T-helper 17 cell (primary cell): ENCODE measurements around the gene CLDN20. TPM values are rescaled to one million over a fixed set of nuclear protein-coding genes. Genes with fewer than 3 reads are reported as not detected.

Experiments
- ATAC-seq: fragments of 150-1000 bp; cut with Tn5 transposase; 2 replicates; pipeline ENCODE4 v1.10.0; 2021; ENCODE audit warnings: mild to moderate bottlenecking, moderate library complexity
- DNase-seq, 3 donors: peaks; one replicate each; pipeline versions ENCODE4 v3.0.0 to v3.0.0-alpha.2; 2020 to 2021
- H3K9me3 ChIP-seq: one replicate; pipeline ENCODE4 v1.7.0; 2013; ENCODE audit warnings: low read length, mild to moderate bottlenecking; ENCODE audit not compliant: control insufficient read depth, poor library complexity, severe bottlenecking
- H3K27ac Mint-ChIP-seq: one replicate; pipeline ENCODE4 v1.8.0; 2022; ENCODE audit warnings: mild to moderate bottlenecking, moderate library complexity, mixed read lengths
- H3K27me3 Mint-ChIP-seq: one replicate; pipeline ENCODE4 v1.8.0; 2022; ENCODE audit warnings: mixed read lengths
- H3K36me3 Mint-ChIP-seq: one replicate; pipeline ENCODE4 v1.8.0; 2022; ENCODE audit warnings: low read depth, mixed read lengths
- H3K4me1 Mint-ChIP-seq: one replicate; pipeline ENCODE4 v1.8.0; 2022; ENCODE audit warnings: mild to moderate bottlenecking, mixed read lengths
- H3K4me3 Mint-ChIP-seq: one replicate; pipeline ENCODE4 v1.8.0; 2022; ENCODE audit warnings: mild to moderate bottlenecking, moderate library complexity, mixed read lengths
- total RNA-seq, 4 donors: library from RNA in 2 of 4; stranded (reverse) in 2 of 4; gene quantifications; one replicate each; pipeline ENCODE4 v1.2.3 and lab custom pipeline; 2022 to 2026

CLDN20 gene
- total RNA-seq, 2 donors from 2014 or later: not detected

DNA sequence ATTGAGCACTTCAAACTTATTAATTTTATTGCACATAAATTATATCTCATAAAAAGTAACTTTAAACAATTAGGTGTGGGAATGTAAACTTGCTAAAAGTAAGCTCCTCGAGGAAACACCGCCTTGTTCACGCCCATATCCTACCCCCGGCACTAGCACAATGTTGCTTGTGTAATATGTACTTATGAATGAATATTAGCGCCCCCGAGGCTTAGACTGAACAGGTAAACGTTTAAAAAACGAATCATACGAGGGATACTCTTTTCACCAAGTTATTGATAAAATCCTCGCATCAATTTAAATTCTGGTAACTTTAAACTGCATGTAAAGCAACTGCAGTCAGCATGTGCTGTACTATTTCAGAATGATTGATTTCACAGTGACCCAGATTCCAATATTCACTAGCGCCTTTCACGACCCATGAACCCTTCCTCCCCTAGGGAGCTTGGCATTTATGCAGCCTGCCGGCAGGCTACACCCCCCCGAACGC, 49.8 kb downstream of the CLDN20 start:
- Mint-ChIP-seq H3K4me3 (peak overlapping the region; percentile 97), H3K27ac (peak overlapping the region; percentile 97), H3K27me3 (no peaks in the 10 kb centered on the region), H3K36me3 (peaks cover 6% of the 10 kb centered on the region), H3K4me1 (peaks cover 28% of the 10 kb centered on the region)
- H3K9me3 ChIP-seq: no peaks in the 10 kb centered on the region
- DNase-seq: no peak
- ATAC-seq: peak; percentile 31

DNA sequence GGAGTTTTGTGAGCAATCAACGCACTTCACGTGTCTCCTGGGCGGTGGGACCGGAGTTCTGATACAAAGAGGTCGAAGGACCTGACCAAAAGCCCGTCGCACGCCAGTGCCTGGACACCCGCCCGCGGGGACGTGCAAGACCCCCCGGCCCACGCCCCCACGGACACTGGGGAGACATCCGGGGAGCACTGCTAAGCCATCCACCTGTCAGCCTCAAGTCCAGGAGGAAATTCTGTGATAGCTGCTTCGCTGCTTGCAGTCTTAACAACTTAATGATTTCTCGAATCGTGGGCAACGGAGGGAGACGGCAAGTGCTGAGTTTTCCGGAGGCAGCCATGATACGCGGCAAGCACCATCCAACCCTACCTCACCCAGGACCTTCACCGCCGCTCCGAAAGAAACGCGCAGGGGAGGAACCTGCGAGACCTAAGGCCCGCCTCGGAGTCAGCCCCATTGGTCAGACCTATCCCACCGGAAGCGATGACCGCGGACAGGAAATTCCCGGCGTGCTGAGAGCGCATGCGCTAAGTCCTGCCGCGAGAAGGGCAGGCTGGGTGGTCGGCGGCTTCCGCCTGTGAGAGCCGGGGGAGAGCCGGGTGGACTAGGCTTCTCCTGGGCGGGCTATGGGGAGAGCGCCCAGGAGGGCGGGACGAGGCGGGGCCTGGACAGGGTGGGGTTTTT, 50.4 kb downstream of the CLDN20 start, which contains the start of gene TFB1M:
TFB1M (minus strand) TSS at position 393 of the 681 bp plus-strand sequence; CDS start at position 337, 56 bp downstream.
- ATAC-seq: peak; percentile 93
- Mint-ChIP-seq H3K4me1 (peaks cover 25% of the 10 kb centered on the region), H3K27ac (peak within 1 kb of the TSS; percentile 97), H3K36me3 (peaks cover 4% of the 10 kb centered on the region), H3K4me3 (peak within 1 kb of the TSS; percentile 97), H3K27me3 (no peaks in the 10 kb centered on the region)
- no peaks in the 10 kb centered on the region for H3K9me3 ChIP-seq
- DNase-seq: peak; percentile 91 to 95 (median 93)

DNA sequence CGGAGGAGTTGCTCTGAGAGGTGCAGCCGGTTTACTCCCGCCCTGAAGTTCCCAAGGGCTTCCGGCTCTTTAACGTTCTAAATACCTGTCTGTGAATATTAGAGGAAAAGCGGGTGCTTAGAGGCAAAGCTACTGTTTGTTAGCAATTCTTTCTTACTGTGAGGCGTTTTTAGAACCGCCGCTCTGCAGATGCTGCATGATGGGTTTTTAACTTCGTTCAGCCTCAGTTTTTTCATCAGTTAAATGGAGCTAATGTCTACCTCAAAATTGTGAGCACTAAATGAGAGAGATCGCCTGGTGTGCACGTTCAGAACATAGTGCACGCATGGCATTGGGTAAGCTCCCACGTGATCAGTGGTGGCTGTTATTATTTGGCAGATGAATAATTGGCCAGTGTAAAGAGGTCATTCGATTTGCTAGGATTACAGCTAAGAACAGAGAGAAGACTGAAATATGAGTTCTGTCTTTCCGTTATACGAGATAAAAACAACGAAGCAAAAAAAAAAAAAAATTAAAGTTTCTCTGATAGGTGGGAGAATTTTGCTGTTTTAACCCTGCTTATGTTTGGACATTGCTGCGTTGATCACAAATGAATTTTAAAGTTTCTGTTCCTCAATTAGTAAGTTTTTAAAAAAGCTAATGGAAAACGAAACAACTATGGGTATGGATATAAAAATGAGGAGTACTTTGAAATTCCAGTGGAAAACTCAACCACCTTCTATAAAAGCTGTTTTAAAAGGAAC, 51.1 kb downstream of the CLDN20 start:
- H3K36me3 Mint-ChIP-seq: peaks cover 4% of the 10 kb centered on the region
- H3K9me3 ChIP-seq: no peaks in the 10 kb centered on the region
- no peaks in the 10 kb centered on the region for H3K27me3 Mint-ChIP-seq
- ATAC-seq (peak; percentile 49), DNase-seq (peak in 1 of 3 donors; percentile 18)
- H3K27ac Mint-ChIP-seq: peak overlapping the region; percentile 97
- H3K4me3 Mint-ChIP-seq: peak overlapping the region; percentile 97
- peaks cover 28% of the 10 kb centered on the region for H3K4me1 Mint-ChIP-seq

GRCh38 chr6:155315516-155315871, 51.7 kb downstream of the CLDN20 start:
- peaks cover 27% of the 10 kb centered on the region for H3K4me1 Mint-ChIP-seq
- no peaks in the 10 kb centered on the region for H3K9me3 ChIP-seq
- ATAC-seq (no peak), DNase-seq (no peak)
- no peaks in the 10 kb centered on the region for H3K27me3 Mint-ChIP-seq
- peaks cover 2% of the 10 kb centered on the region for H3K36me3 Mint-ChIP-seq
- peak overlapping the region; percentile 97 for H3K4me3 Mint-ChIP-seq
- H3K27ac Mint-ChIP-seq: peak overlapping the region; percentile 97

DNA sequence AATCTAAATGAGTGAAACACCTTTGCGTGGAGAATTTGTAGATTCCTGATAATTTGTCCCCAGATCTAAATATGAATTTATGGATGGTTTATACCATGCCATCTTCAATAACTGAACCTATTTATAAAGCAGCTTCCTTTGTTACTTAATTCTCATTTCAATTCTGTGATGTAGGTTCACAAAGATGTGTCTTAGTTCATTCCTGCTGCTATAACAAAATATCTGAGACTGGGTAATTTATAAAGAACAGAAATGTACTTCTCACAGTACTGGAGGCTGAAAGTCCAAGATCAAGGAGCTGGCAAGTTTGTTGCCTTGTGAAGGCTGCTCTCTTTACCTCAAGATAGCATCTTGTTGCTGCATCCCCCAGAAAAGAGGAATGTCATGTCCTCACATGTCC, 52.6 kb downstream of the CLDN20 start:
- peaks cover 26% of the 10 kb centered on the region for H3K4me1 Mint-ChIP-seq
- peaks cover 2% of the 10 kb centered on the region for H3K36me3 Mint-ChIP-seq
- no peaks in the 10 kb centered on the region for H3K9me3 ChIP-seq
- no peak overlapping the region for H3K4me3 Mint-ChIP-seq
- ATAC-seq (no peak), DNase-seq (no peak)
- H3K27ac Mint-ChIP-seq: no peak overlapping the region
- no peaks in the 10 kb centered on the region for H3K27me3 Mint-ChIP-seq

DNA sequence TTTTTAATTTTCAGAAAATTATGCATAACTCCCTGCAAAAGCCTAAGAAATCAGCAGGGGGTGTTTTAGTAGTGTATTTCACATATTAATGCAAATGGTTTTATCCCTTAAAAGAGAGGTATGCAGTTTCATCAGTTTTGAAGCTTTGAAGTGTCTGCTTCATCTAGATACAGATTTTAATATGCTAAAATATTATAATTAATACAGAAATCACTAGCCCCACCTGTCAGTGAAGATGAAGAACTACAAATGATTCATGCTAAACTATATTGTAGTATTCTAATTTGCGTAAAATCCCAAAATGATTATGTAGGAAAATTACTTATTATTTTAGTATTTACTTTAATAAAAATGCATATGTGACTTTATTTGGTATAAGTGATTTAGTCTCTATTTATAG, 53.4 kb downstream of the CLDN20 start:
- no peaks in the 10 kb centered on the region for H3K9me3 ChIP-seq
- H3K27me3 Mint-ChIP-seq: no peaks in the 10 kb centered on the region
- H3K4me1 Mint-ChIP-seq: peaks cover 22% of the 10 kb centered on the region
- no peak overlapping the region for H3K27ac Mint-ChIP-seq
- peaks cover 2% of the 10 kb centered on the region for H3K36me3 Mint-ChIP-seq
- no peak overlapping the region for H3K4me3 Mint-ChIP-seq
- DNase-seq: no peak
- ATAC-seq: no peak

DNA sequence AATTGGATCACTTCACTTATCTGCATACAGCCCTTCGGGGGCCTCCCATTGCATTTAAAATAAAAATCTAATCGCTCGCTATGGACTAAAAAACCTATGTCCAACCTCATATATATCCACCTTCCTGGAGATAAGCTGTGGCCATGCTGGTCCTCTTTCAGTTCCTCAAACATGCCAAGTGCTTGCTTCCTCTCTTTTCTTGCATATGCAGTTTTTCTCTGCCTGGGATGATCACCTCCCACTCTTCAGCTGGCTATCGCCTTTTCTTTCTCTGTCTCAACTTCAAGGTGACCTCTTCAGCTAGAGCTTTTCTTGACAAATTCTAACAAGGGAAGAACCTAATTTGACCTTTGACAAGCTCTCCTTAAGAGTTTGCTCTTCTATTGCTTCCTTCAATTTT, 56.1 kb downstream of the CLDN20 start:
- no peaks in the 10 kb centered on the region for H3K9me3 ChIP-seq
- peaks cover 10% of the 10 kb centered on the region for H3K4me1 Mint-ChIP-seq
- peaks cover 2% of the 10 kb centered on the region for H3K36me3 Mint-ChIP-seq
- H3K4me3 Mint-ChIP-seq: peak overlapping the region; percentile 32
- no peak for DNase-seq
- no peak overlapping the region for H3K27ac Mint-ChIP-seq
- H3K27me3 Mint-ChIP-seq: no peaks in the 10 kb centered on the region
- ATAC-seq: no peak

DNA sequence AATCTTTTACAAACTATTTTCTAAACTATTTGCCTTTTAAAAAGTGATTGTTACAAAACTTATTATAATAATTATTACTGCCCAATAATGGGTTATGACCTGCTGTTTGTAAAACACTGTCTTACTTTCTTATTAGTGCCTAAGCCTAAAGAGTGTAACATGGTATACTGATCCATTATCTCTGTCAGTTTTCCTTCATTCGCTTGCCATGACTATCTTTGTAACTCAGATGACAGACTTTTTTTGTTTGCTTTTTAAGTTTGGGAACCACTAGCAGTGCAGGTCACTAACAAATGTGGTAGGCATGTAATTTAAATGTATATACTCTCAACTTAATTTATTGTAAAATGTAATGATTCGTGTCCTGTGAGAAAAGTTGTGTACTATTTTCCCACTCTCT, 60.4 kb downstream of the CLDN20 start:
- ATAC-seq: no peak
- peaks cover 6% of the 10 kb centered on the region for H3K27me3 Mint-ChIP-seq
- H3K4me1 Mint-ChIP-seq: peaks cover 10% of the 10 kb centered on the region
- H3K36me3 Mint-ChIP-seq: peaks cover 2% of the 10 kb centered on the region
- no peak overlapping the region for H3K4me3 Mint-ChIP-seq
- no peak for DNase-seq
- no peak overlapping the region for H3K27ac Mint-ChIP-seq
- H3K9me3 ChIP-seq: no peaks in the 10 kb centered on the region

DNA sequence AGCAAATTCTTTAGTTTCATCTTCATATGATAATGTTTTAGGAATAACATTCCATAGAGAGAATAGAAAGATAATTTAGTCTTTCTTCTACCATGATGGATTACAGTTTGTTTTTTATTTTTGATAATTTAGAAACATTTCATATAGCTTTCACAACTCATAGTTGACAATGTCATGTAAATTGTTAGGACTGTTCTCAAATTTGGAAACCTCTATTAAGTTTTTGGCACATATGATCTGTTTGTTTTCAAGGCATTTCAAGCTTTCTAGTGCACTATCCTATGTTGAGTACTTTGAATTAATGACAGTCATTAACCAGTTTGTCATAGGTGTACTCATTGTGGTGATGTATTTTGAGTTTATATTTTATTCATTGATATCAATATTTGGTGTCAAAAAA, 61.2 kb downstream of the CLDN20 start:
- H3K27ac Mint-ChIP-seq: no peak overlapping the region
- peaks cover 5% of the 10 kb centered on the region for H3K4me1 Mint-ChIP-seq
- H3K9me3 ChIP-seq: no peaks in the 10 kb centered on the region
- no peak for ATAC-seq
- peaks cover 6% of the 10 kb centered on the region for H3K27me3 Mint-ChIP-seq
- H3K4me3 Mint-ChIP-seq: no peak overlapping the region
- DNase-seq: no peak
- H3K36me3 Mint-ChIP-seq: no peaks in the 10 kb centered on the region

GRCh38 chr6:155325700-155326516, 62.1 kb downstream of the CLDN20 start:
- H3K9me3 ChIP-seq: no peaks in the 10 kb centered on the region
- DNase-seq (no peak), ATAC-seq (no peak)
- H3K27me3 Mint-ChIP-seq: peaks cover 6% of the 10 kb centered on the region
- no peak overlapping the region for H3K27ac Mint-ChIP-seq
- H3K36me3 Mint-ChIP-seq: no peaks in the 10 kb centered on the region
- H3K4me1 Mint-ChIP-seq: peaks cover 9% of the 10 kb centered on the region
- no peak overlapping the region for H3K4me3 Mint-ChIP-seq

Other genes with a start within 250 kb of the CLDN20 start
- 10 to 100 TPM; 13.7 to 16.6 TPM for gene TFB1M, start 50.5 kb downstream of the CLDN20 start, total RNA-seq
- gene NOX3, start 191.8 kb downstream of the CLDN20 start, total RNA-seq: not detected